SKM-1 treated with dmso at 0.1 percent for 144 hours (cell line): Measurements from ENCODE around the gene SIRT4.
"Not testable (repeated sequence)": the region's sequence is repeated elsewhere in the genome, so short reads cannot be mapped to it uniquely, and the experiment has no call there.

Source experiments
- DNase-seq: peaks from one replicate; lab custom pipeline; 2025; ENCODE audit not compliant: unreplicated experiment; lab: John Stamatoyannopoulos, UW

Gene SIRT4

DNA sequence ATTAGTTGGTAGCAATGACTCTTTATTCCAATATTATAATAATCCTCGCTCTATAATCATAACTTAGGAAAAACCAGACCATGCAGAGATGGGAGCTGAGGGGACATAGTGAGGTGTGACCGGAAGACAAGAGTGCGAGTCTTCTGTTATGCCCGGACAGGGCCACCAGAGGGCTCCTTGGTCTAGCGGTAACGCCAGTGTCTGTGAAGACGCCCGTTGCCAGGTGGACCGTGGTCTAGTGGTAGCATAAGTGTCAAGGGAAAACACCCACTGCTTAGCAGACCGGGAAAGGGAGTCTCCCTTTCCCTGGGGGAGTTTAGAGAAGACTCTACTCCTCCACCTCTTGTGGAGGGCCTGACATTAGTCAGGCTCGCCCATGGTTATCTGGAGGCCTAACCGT lies 33.3 kb downstream of the SIRT4 start:
- not testable (repeated sequence) for DNase-seq

DNA sequence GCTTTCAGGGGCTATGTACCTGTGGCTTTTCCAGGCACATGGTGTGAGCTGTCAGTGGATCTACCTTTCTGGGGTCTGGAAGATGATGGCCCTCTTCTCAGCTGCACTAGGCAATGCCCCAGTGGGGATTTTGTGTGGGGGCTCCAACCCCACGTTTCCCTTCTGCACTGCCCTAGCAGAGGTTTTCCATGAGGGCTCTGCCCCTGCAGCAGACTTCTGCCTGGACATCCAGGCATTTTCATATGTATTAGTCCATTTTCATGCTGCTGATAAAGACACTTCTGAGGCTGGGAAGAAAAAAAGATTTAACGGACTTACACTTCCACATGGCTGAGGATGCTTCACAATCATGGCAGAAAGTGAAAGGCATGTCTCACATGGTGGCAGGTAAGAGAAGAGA lies 34.3 kb downstream of the SIRT4 start:
- not testable (repeated sequence) for DNase-seq

DNA sequence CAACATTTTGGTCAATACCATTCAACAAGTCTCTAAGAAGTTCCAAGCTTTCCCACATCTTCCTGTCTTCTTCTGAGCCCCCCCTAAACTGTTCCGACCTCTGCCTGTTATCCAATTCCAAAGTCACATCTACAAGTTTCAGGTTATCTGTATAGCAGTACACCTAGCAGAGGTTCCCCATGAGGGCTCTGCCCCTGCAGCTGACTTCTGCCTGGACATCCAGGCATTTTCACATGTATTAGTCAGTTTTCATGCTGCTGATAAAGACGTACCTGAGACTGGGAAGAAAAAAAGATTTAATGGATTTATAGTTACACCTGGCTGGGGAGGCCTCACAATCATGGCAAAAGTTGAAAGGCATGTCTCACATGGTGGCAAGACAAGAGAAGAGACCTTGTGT lies 35.6 kb downstream of the SIRT4 start:
- no peak for DNase-seq

DNA sequence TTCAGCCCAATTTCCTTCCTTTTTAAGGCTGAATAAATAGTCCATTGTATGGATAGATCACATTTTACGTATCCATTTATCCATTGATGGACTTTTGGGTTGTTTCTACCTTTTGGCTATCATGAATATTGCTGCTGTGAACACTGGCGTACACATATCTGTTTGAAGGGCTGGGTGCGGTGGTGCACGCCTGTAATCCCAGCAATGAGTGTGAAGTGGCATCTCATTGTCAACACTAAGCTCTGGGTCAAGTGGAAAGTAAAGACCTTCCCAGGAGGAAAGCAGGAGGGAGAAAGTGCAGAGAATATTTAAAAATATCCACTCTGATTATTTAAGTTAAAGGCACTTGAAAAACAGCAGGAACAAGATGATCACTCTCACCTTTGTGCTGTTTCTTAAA lies 37.1 kb downstream of the SIRT4 start:
- no peak for DNase-seq

DNA sequence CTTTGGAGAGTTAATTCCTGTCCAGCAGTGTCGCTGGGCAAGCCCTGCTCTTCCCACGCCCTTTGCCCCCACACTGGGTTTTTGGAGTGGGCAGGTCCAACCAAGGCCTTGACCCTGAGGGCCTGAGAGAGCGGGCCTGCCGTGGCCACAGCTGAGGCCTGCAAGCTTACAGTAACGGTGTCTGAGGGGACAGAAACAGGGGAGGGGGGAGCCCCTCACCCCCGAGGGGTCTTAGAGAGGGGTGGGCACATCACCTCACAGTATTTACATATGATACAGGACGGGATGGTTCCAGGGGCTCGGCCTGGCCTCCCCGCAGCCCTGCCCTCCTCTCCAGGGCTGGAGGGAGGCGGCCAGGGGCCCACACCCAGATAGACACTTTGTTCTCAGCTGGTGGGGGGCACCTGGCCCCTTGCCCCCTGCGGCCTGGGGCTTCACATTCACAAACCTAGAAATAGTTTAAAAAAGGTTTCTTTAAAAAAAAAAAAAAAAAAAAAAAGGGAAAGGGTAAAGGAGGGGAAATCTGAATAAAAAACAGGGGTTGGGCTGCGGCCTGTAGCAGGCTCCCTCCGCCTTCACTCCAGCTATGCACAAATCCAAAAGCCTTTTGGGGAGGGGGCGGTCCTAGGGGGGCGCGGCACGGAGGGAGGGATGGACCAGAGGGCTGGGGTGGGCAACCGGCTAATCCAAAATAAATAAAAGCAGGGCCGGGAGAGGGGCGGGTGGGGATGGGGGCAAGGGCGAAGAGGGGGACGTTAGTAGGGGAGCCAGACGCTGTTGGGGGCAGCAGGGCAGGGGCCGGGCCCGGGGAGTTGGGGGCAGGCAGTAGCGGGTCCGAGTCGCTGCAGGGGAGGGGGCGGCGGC lies 40.3 kb downstream of the SIRT4 start:
- DNase-seq, result no peak

DNA sequence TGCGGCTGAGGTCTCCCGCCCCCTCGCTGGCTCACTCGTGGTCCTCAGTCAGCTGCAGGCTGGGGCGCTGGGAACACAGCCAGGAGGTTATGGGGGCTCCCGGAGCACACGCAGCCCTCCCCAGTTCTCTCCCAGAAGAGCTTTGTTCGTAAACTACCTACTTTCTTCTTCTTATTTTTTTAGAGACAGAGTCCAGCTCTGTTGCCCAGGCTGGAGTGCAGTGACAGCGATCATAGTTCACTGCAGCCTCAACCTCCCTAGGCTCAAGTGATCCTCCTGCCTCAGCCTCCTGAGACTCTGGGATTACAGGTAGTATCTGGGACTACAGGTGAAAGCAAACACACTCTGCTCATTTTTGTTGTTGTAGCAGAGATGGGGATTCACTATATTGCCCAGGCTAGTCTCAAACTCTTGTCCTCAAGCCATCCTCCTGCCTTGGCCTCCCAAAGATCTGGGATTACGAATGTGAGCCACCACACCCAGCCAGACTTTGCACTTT lies 41.0 kb downstream of the SIRT4 start:
- DNase-seq, result no peak

DNA sequence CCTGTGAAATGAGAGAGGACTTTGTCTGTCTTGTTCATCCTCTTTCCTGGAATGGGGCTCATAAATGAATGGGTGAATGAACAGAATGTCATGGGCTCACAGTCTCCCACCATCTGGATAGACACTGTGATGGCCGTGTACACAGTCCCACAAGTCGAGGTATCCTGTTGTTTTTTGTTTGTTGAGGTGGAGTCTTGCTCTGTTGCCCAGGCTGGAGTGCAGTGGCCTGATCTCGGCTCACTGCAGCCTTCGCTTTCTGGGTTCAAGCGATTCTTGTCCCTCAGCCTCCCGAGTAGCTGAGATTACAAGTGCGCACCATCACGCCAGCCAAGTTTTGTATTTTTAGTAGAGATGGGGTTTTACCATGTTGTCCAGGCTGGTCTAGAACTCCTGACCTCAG lies 41.6 kb downstream of the SIRT4 start:
- no peak for DNase-seq

DNA sequence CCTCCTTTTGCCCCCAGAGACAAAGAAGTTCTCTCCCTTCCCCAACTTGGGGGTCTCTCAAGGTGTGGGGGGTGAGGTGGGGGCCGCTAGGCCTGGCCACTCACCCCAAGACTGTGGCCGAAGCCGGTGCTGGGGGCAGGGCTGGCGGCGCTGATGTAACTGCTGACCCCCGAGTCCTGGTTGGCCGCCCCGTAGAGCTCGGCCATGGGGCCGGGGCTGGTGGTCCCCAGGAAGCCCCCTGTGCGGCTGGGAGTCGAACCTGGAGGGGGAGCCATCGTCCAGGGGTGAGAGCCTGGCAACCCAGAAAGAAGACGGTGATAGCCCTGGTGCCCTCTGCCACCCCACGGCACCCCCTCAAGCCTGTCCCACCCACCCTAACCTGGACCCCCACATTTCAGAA lies 43.9 kb downstream of the SIRT4 start:
- DNase-seq, result no peak

DNA sequence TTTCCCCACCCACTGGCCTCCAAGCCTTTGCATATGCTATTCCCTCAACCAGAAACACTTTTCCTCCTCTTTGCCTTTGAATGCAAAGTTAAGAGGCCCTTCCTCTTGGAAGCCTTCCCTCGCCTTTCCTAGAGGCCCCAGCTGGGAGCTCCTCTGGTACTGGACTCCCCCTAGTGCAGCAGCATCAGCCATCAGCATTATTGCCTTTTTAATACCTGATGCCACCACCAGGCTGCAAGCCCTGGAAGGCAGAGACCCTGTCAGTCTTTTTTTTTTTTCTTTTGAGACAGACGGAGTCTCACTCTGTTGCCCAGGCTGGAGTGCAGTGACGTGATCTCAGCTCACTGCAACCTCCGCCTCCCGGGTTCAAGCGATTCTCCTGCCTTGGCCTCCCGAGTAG lies 44.6 kb downstream of the SIRT4 start:
- DNase-seq, result no peak

DNA sequence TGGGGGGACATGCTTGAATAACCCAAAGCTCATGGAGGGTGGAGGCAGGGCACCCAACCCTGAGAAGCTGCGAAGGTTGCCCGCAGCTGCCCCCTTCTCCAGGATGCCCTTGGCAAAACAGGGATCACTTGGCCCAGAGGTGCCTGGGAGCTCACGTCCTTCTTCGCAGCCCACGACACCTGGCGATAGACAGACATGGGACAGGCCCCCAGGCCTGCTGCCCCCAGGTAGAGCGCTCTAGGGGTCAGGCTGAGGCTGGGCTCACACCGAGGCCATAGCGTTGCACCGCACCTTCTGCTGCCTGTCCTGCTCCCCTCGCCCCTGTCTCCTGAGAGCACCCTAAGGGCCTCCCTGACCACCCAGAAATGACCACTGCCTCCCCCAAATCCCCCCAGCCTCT lies 45.6 kb downstream of the SIRT4 start:
- no peak for DNase-seq

DNA sequence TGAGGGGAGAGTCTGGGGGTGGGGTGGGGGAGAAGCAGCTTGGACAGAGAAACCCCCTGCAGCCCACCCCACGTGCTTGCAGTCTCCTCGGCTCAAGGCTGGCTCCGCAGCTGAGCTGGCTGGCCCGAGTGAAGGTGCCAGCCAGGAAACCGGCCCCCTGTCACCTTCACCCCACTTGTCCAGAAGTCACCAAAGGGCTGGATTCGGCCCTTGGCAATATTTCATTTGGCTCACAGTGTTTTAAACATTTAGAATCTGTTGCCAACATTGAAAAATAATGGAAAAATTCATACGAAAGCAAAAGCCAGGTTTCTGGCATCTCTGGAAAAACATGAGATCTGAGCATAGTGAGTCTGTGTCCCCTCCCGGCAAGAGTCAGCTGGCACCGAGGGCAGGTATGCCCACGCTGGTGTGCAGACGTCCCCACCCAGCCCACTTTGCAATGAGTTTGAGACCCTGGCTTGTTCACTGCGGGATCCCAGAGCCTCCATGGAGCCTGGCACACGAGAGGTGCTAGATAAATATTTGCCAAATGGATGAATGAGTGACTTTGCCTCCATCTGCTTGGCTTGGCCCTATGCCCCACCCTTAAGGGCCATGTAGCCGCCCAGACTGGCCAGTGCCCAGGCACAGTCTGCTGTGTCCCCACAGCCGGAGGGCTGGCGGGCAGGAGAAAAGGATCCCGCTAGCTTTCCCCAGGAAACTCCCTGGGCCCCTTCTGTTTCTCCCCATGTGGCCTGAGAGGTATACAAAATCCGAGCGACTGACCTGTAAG lies 48.6 kb downstream of the SIRT4 start:
- DNase-seq, result no peak

DNA sequence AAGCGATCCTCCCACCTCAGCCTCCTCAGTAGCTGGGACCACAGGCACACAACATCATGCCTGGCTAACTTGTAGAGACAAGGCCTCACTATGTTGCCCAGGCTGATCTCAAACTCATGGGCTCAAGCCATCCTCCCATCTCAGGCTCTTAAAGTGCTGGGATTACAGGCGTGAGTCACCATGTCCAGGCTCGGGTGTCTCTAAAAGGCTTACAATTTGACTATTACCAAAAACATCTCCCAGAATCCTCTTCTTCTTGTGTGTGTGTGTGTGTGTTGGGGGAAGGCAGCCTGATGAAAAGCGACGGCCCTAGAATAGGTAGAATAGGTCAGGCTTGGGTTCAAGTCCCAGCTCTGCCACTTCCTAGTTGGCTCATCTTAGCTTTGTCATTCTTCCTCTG lies 50.0 kb downstream of the SIRT4 start:
- DNase-seq, result no peak

DNA sequence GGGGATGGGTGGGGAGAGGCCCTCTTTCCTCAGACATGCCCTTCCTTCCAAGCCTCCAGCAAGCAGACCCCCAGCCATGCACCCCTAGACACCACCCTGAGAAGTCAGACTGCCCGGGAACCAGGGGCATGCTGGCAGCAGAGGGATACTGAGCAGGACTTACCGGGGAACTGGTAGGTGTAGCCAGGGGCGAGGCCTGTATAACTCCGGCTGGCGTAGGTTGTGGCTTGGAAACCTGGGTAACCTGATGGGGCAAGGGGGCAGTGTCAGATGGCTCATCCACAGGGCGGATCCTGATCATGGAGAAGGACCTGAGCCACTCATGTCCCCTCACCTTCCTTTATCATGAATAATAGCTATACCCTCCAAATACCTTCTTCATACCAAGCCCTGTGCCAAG lies 51.0 kb downstream of the SIRT4 start:
- DNase-seq, result no peak

DNA sequence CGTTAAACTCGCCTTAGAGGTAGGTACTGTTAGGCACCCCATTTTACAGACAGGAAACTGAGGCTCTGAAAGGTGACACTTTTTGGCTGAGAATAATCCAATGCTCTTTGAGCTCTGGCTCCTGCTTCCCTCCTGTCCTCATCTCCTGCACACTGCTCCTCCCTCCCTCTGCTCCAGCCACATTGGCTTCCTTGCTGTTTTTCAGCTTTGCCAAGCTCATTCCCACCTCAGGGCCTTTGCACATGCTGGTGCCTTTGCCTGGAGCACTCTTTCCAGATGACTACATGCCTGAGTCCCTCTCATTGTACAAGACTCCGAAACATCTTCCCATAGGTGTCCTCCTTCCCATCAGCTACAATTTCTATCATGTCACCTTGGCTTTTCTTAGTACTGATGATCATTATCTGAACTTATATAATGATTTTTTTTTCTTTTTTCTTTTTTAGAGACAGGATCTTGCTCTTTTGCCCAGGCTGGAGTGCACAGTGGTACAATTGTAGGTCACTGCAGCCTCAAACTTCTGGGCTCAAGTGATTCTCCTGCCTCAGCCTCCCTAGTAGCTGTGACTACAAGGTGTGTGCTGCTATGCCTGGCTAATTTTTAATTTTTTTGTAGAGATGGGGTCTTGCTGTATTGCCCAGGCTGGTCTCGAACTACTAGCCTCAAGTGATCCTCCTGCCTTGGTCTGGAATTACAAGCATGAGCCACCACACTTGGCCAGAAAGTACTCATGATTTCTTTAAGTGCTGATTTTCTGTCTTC lies 51.6 kb downstream of the SIRT4 start:
- DNase-seq, result no peak

DNA sequence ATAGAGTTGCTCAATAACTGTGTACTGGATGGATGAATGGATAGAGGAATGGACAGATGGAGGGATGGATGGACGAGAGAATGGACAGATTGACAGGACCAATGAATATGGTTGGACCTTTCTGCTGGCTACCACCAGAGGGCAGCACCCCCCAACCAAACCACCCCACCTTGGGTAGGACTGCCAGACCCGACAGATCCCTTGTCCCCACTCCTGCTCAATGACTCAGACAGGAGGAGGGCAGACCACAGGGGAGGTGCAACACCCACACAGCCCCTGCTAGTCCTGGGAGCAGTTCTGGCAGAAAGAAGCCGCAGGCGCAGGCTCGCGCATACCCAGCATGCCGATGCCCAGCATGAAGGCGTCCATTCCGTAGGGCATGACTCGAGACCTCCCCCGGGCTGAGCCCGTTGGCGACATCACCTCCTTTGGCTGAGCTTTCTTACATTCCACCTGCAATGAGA lies 54.5 kb downstream of the SIRT4 start:
- DNase-seq, result no peak

DNA sequence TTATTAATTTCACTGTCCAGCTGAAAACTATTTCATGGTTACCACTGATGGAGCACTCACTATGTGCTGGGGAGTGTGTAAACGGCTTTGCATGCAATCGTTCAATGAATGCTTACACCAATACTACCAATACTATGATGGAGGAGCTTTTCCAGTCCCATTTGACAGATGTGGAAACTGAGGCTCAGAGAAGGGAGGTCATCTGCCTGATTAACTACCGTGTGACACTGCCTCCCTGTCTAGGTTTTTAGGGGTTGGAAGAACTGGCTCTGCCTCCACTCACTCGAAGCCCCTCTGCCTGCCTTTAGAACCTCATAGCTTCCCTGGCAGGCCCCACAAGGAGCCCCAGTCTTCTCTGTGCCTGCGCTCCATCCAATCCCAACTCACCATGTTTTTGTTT lies 55.0 kb downstream of the SIRT4 start:
- no peak for DNase-seq

DNA sequence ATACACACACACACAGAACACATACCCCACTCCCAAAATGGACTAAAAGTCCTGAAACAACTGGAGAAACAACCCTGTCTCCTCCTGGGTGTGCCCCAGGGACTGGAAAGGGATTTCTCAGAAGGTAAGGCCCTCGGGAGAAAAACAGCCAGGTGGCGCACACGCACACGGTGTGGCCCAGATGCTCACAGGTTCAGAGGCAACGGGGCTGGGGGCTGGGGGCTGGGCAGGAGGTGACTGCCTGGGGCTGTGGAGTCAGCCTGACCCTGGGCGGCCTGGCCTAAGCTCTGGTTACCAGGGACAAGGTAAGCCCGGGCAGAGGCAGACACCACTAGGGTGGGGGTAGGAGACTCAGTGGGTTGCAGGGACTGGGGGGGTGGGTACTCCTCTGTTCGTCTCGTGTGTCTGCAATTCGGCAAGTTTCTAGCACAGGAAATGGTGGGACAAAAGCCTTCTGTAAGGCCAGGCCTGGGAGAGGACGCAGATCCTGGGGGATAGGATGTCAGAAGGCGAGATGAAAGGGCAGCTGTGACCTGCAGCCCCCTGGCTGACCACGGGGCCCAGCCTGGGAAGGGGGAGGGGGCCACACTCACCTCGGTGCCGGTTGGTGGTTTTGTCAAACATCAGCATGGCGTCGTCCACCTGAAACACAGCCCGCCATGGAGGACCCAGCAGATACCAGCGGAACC lies 56.4 kb downstream of the SIRT4 start:
- DNase-seq, result no peak

DNA sequence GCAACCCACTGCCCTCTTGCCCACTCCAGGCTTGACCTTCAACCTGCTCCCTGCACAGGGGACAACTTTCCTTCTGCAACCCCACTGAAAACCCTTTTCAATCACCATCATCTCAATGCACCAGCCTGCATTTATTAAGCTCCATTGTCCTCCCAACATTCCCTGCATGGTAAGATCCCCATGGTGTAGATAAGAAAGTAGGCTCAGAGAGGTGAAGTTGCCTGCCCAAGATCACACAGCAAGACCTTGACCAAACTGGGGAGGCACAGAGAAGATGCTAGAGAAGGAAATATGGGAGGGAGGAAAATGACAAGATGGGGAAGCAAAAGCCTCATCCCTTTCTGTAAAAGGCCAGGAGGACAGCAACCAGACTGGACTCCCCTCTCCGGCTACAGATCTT lies 57.0 kb downstream of the SIRT4 start:
- DNase-seq, result no peak

DNA sequence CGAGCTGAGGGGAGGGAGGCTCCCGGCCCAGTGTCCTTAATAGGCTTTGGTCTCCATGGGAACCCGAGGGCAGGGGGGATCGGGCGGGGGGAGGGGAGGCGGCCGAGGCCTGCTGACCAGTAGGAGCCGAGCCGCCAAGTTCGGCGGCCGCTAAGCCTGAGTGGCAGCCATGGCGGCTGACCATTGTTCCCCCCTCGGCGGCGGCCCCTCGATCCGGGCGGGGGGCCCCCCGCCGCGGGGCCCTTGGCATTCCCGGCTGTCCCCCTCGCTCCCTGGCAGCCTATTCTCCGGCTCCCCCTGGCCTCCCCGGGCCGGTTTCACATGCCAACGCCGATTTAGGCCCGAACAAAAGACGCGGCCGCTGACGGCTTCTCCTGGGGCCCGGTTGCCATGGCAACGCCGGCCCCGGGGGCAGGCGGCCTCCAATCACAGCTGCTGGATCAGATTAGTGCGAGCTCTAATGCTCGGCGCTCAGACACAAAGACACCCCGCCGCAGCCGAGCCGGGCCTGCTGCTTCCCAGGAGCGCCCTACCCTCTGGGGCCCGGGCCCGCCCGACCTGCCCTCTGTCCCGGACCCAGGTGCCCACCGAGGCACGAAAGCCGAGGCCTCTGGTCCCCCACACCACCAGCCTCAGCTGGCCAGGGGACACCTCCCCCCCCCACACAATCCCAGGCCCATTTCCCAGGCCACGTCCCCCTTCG lies 59.5 kb downstream of the SIRT4 start:
- DNase-seq, result no peak
